ENCODE results near the gene AKR1B1. TPM values are rescaled to one million over a fixed set of nuclear protein-coding genes. Genes with fewer than 3 reads are reported as not detected.

Gene AKR1B1
- total and polyA plus RNA-seq, 2 of the 4 experiments (the other 2 are of a cell fraction): 90.9 to 201 TPM

GRCh38 chr7:134485203-134485602 lies 26.3 kb upstream of the AKR1B1 start:
- Histone ChIP-seq H3K79me1 (ENCODE audit: low read depth in 1 of 2, low read length in 2 of 2) (no peaks in the 10 kb centered on the region), H2AK5ac (ENCODE audit: low read depth, low read length) (no peak overlapping the region), H3K56ac (ENCODE audit: extremely low read depth, insufficient read depth, low read length) (no peak overlapping the region), H3K4me3 (ENCODE audit: insufficient read depth, low read depth, low read length) (no peak overlapping the region), H4K5ac (ENCODE audit: low read depth, low read length) (no peak overlapping the region), H3K9me3 (ENCODE audit: control insufficient read depth, insufficient read depth, low read length) (0 out of 2 replicates have a peak, but pooled peaks cover 3% of the 10 kb centered on the region), H3K4me1 (ENCODE audit: control insufficient read depth, insufficient read depth, low read length) (peaks cover 4% of the 10 kb centered on the region), H4K8ac (ENCODE audit: low read depth in 2 of 2, low read length in 2 of 2) (no peak overlapping the region), H3K4me2 (ENCODE audit: low read depth, low read length) (no peak overlapping the region), H2BK5ac (ENCODE audit: low read depth, low read length, poor library complexity, severe bottlenecking) (no peak overlapping the region), H3K36me3 (ENCODE audit: control insufficient read depth, insufficient read depth, low read length) (no peaks in the 10 kb centered on the region), H2BK120ac (ENCODE audit: low read depth, low read length) (no peak overlapping the region), H2AFZ (replicated peaks; ENCODE audit: low read length, poor library complexity) (no peak overlapping the region), H2BK20ac (ENCODE audit: low read depth, low read length) (no peak overlapping the region), H2BK15ac (ENCODE audit: low read depth, low read length) (no peak overlapping the region), H4K91ac (ENCODE audit: insufficient read depth, low read depth, low read length) (no peak overlapping the region), H3K9ac (ENCODE audit: low read depth, low read length) (no peak overlapping the region), H4K20me1 (ENCODE audit: insufficient read depth, low read length) (no peaks in the 10 kb centered on the region), H3K27me3 (ENCODE audit: control insufficient read depth, insufficient read depth, low read length) (0 out of 2 replicates have a peak, but pooled peaks cover 1% of the 10 kb centered on the region), H3K4ac (ENCODE audit: low read depth, low read length) (no peak overlapping the region), H3K27ac (ENCODE audit: insufficient read depth, low read length) (no peak overlapping the region), H3K23ac (ENCODE audit: low read depth, low read length) (no peak overlapping the region), H3K14ac (replicated peaks; ENCODE audit: low read depth, low read length) (no peak overlapping the region), H3K18ac (ENCODE audit: low read depth, low read length) (no peak overlapping the region), H3K9me1 (ENCODE audit: insufficient read depth, low read length) (no peaks in the 10 kb centered on the region; the same call in 1 of the 2 replicates), H2AK9ac (replicated peaks; ENCODE audit: low read depth, low read length, poor library complexity) (no peak overlapping the region)
- BruUV-seq (replicated peaks): no TSS peak
- in situ Hi-C loops (cut with MboI; ENCODE audit: low sequenced_read_pairs): no loop called here
- POLR2A ChIA-PET (ENCODE audit: unreplicated experiment): no interaction called here
- CTCF ChIA-PET: no interaction called here
- no peak for TF ChIP-seq CEBPB (IDR thresholded peaks at IDR 0.05; ENCODE audit: low read depth, low read length)
- TF ChIP-seq CTCF (conservative IDR thresholded peaks at IDR 0.05; ENCODE audit: low read depth, low read length): no peak
- TF ChIP-seq NFE2L2 (IDR thresholded peaks at IDR 0.05; ENCODE audit: low read depth, low read length): no peak
- no peak for TF ChIP-seq CHD1 (IDR thresholded peaks at IDR 0.05; ENCODE audit: low read depth, low read length)
- TF ChIP-seq RCOR1 (IDR thresholded peaks at IDR 0.05; ENCODE audit: insufficient replicate concordance, low read length): no peak
- no peak for TF ChIP-seq BHLHE40 (IDR thresholded peaks at IDR 0.05; ENCODE audit: low read depth, low read length)
- no peak for TF ChIP-seq RFX5 (IDR thresholded peaks at IDR 0.05; ENCODE audit: low read depth, low read length)
- TF ChIP-seq RAD21 (IDR thresholded peaks at IDR 0.05; ENCODE audit: low read length): no peak
- TF ChIP-seq USF2 (IDR thresholded peaks at IDR 0.05; ENCODE audit: low read depth, low read length): no peak
- no peak for TF ChIP-seq ELK1 (IDR thresholded peaks at IDR 0.05; ENCODE audit: borderline replicate concordance, low read depth, low read length)
- no peak for TF ChIP-seq MAZ (IDR thresholded peaks at IDR 0.05; ENCODE audit: borderline replicate concordance, low read depth, low read length)
- TF ChIP-seq MAFK (IDR thresholded peaks at IDR 0.05; ENCODE audit: low read depth, low read length): no peak
- no peak for TF ChIP-seq POLR2A (IDR thresholded peaks at IDR 0.05; ENCODE audit: low read depth, low read length)
- TF ChIP-seq FOS (IDR thresholded peaks at IDR 0.05; ENCODE audit: low read depth, low read length): no peak
- no peak for TF ChIP-seq SMC3 (IDR thresholded peaks at IDR 0.05; ENCODE audit: low read depth, low read length)
- no peak for DNase-seq
- dilution Hi-C loops (cut with HindIII; ENCODE audit: low sequenced_read_pairs, unreplicated experiment): no loop called here
- 84% methylated on average over 5 of the region's 6 CpGs; no CpG with 5 or more reads in 1 of the 2 experiments for WGBS, 2 experiments (ENCODE audit: extremely low coverage in 2 of 2, insufficient read length in 1 of 2)
- intact Hi-C loops (cut with micrococcal nuclease): no loop called here
- no peak for ATAC-seq (ENCODE audit: low read depth)

Data from IMR-90 (cell line).